ENCODE measurements around the gene RBPJ.

RBPJ gene

GRCh38 chr4:26320538-26321372 lies at the start of gene RBPJ:
Gene RBPJ (plus strand): TSS chr4:26321014. CDS start chr4:26321029, 15 bp downstream.
- DNase-seq (ENCODE audit: low read depth, low spot score), result peak; percentile 91

GRCh38 chr4:26271703-26272102 lies 49.1 kb upstream of the RBPJ start:
- no peak for DNase-seq (ENCODE audit: low read depth, low spot score)
- no peak overlapping the region for H3K27ac ChIP-seq

More at GRCh38 chr4:26320538-26321372, at the start of gene RBPJ:
- peak within 1 kb of the TSS; percentile 93 for H3K27ac ChIP-seq

- no peak for DNase-seq (ENCODE audit: low read depth, low spot score)
- no peak overlapping the region for H3K27ac ChIP-seq
These were observed 47.9 kb upstream of the RBPJ start for GRCh38 chr4:26272654-26273615.

- no peak overlapping the region for H3K27ac ChIP-seq
These were observed 47.2 kb upstream of the RBPJ start for GRCh38 chr4:26273616-26273980.

GRCh38 chr4:26275281-26275680 lies 45.5 kb upstream of the RBPJ start:
- no peak overlapping the region for H3K27ac ChIP-seq

More at GRCh38 chr4:26273616-26273980, 47.2 kb upstream of the RBPJ start:
- DNase-seq (ENCODE audit: low read depth, low spot score), result no peak

GRCh38 chr4:26279446-26279845 lies 41.4 kb upstream of the RBPJ start:
- DNase-seq (ENCODE audit: low read depth, low spot score), result no peak
- no peak overlapping the region for H3K27ac ChIP-seq

More at GRCh38 chr4:26275281-26275680, 45.5 kb upstream of the RBPJ start:
- no peak for DNase-seq (ENCODE audit: low read depth, low spot score)

GRCh38 chr4:26281881-26282280 lies 38.9 kb upstream of the RBPJ start:
- no peak overlapping the region for H3K27ac ChIP-seq
- DNase-seq (ENCODE audit: low read depth, low spot score), result no peak

GRCh38 chr4:26284536-26284935 lies 36.3 kb upstream of the RBPJ start:
- no peak overlapping the region for H3K27ac ChIP-seq
- DNase-seq (ENCODE audit: low read depth, low spot score), result no peak

GRCh38 chr4:26285272-26285671 lies 35.5 kb upstream of the RBPJ start:
- H3K27ac ChIP-seq, result no peak overlapping the region
- no peak for DNase-seq (ENCODE audit: low read depth, low spot score)

- H3K27ac ChIP-seq, result no peak overlapping the region
- no peak for DNase-seq (ENCODE audit: low read depth, low spot score)
These were observed 33.1 kb upstream of the RBPJ start for GRCh38 chr4:26287756-26288155.

GRCh38 chr4:26288355-26288909 lies 32.4 kb upstream of the RBPJ start:
- H3K27ac ChIP-seq, result peak overlapping the region; percentile 7
- peak; percentile 16 for DNase-seq (ENCODE audit: low read depth, low spot score)

GRCh38 chr4:26289401-26289800 lies 31.4 kb upstream of the RBPJ start:
- peak; percentile 89 for DNase-seq (ENCODE audit: low read depth, low spot score)
- no peak overlapping the region for H3K27ac ChIP-seq

- no peak for DNase-seq (ENCODE audit: low read depth, low spot score)
- H3K27ac ChIP-seq, result no peak overlapping the region
These were observed 30.5 kb upstream of the RBPJ start for GRCh38 chr4:26290321-26290720.

GRCh38 chr4:26294904-26295303 lies 25.9 kb upstream of the RBPJ start:
- H3K27ac ChIP-seq, result no peak overlapping the region
- DNase-seq (ENCODE audit: low read depth, low spot score), result no peak

GRCh38 chr4:26296021-26296420 lies 24.8 kb upstream of the RBPJ start:
- H3K27ac ChIP-seq, result no peak overlapping the region
- DNase-seq (ENCODE audit: low read depth, low spot score), result no peak

- no peak overlapping the region for H3K27ac ChIP-seq
- no peak for DNase-seq (ENCODE audit: low read depth, low spot score)
These were observed 24.3 kb upstream of the RBPJ start for GRCh38 chr4:26296514-26296913.

GRCh38 chr4:26297219-26297618 lies 23.6 kb upstream of the RBPJ start:
- no peak overlapping the region for H3K27ac ChIP-seq
- no peak for DNase-seq (ENCODE audit: low read depth, low spot score)

- no peak for DNase-seq (ENCODE audit: low read depth, low spot score)
- H3K27ac ChIP-seq, result no peak overlapping the region
These were observed 22.4 kb upstream of the RBPJ start for GRCh38 chr4:26298198-26298947.

- DNase-seq (ENCODE audit: low read depth, low spot score), result no peak
- no peak overlapping the region for H3K27ac ChIP-seq
These were observed 21.4 kb upstream of the RBPJ start for GRCh38 chr4:26299254-26299882.

All from epithelial cell of prostate (primary cell).